HL-60 (cell line): ENCODE data around the gene LUZP1.

Source experiments
- DNase-seq, 2 experiments: peaks; one replicate each; pipeline ENCODE4 v3.0.0-alpha.2; 2010 to 2020; ENCODE audit warnings: low read depth in 1 of 2, low spot score in 1 of 2
- H3K27ac ChIP-seq: fragments of 250-450 bp; sonication (Bioruptor Pico); replicated peaks from 2 replicates; pipeline ENCODE4 v1.5.1; 2020; ENCODE audit warnings: mild to moderate bottlenecking, moderate library complexity
- H3K27me3 ChIP-seq: fragments of 250-450 bp; sonication (Bioruptor Pico); 2 replicates; pipeline ENCODE4 v1.5.1; 2021; ENCODE audit warnings: mild to moderate bottlenecking, moderate library complexity; ENCODE audit not compliant: insufficient read depth, poor library complexity, severe bottlenecking
- H3K4me3 ChIP-seq: replicated peaks from 2 replicates; pipeline ENCODE4 v1.5.1; 2011; ENCODE audit warnings: mild to moderate bottlenecking, control low read depth, low read length; ENCODE audit not compliant: insufficient read depth
- CTCF ChIP-seq: IDR thresholded peaks from one replicate; pipeline ENCODE4 v1.5.1; 2011; ENCODE audit warnings: low read length, control low read depth, inconsistent platforms; ENCODE audit not compliant: insufficient read depth
- GABPA ChIP-seq: IDR thresholded peaks from 2 replicates; pipeline ENCODE4 v1.6.1; 2012; ENCODE audit warnings: low read depth
- POLR2AphosphoS5 ChIP-seq: IDR thresholded peaks from 2 replicates; pipeline ENCODE4 v1.6.1; 2012; ENCODE audit warnings: low read depth
- REST ChIP-seq: IDR thresholded peaks from 2 replicates; pipeline ENCODE4 v1.6.1; 2012; ENCODE audit warnings: low read depth; ENCODE audit not compliant: insufficient replicate concordance
- SPI1 ChIP-seq: IDR thresholded peaks from 2 replicates; pipeline ENCODE4 v1.6.1; 2012; ENCODE audit warnings: low read depth, mild to moderate bottlenecking, borderline replicate concordance

The LUZP1 gene

GRCh38 chr1:23091545-23091944, 77.1 kb downstream of the LUZP1 start:
- H3K4me3 ChIP-seq = no peak overlapping the region
- H3K27ac ChIP-seq = no peak overlapping the region
- DNase-seq = no peak
- H3K27me3 ChIP-seq = no peaks in the 10 kb centered on the region
- no peak for TF ChIP-seq SPI1

- no peak for DNase-seq
Measured at GRCh38 chr1:23090056-23090455, 78.6 kb downstream of the LUZP1 start.

GRCh38 chr1:23088027-23088426, 80.6 kb downstream of the LUZP1 start:
- TF ChIP-seq CTCF (no peak), GABPA (no peak), REST (no peak), SPI1 (no peak), POLR2AphosphoS5 (no peak)
- Histone ChIP-seq H3K27ac (no peak overlapping the region), H3K27me3 (no peaks in the 10 kb centered on the region), H3K4me3 (no peak overlapping the region)
- DNase-seq = no peak

More at GRCh38 chr1:23090056-23090455, 78.6 kb downstream of the LUZP1 start:
- no peak overlapping the region for H3K27ac ChIP-seq
- no peaks in the 10 kb centered on the region for H3K27me3 ChIP-seq
- no peak overlapping the region for H3K4me3 ChIP-seq
- TF ChIP-seq REST (no peak), SPI1 (no peak), GABPA (no peak), CTCF (no peak)

GRCh38 chr1:23085696-23086095, 83.0 kb downstream of the LUZP1 start:
- H3K27me3 ChIP-seq = no peaks in the 10 kb centered on the region
- H3K4me3 ChIP-seq = no peak overlapping the region
- no peak for DNase-seq
- no peak for TF ChIP-seq GABPA
- no peak for TF ChIP-seq POLR2AphosphoS5
- TF ChIP-seq REST = no peak
- TF ChIP-seq SPI1 = no peak
- TF ChIP-seq CTCF = no peak
- H3K27ac ChIP-seq = no peak overlapping the region
